Right kidney (tissue), 1 donor: ENCODE measurements around the gene CPN2.

Source experiments
- DNase-seq: peaks from one replicate; pipeline ENCODE4 v3.0.0-alpha.2; 2016

CPN2 gene

DNA sequence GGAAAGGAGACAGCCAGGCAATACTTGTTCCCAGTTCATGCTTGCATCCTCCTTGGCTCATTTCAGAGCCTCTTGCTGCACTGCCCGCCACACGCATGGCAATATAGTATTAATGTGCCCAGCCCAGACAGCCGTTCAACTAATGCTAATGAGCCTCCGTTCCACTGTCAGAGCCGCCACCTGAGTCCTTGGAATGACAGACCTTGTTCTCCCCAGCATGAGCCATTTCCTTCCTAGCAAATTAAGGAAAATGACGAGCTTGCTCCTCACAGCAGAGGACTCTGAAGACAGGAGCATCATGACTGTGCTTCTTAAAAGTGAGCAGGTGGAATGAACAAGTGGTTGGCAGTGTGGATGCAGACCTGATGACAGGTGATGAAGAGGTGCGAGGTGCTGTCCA lies 29.2 kb upstream of the CPN2 start:
- DNase-seq, result no peak

DNA sequence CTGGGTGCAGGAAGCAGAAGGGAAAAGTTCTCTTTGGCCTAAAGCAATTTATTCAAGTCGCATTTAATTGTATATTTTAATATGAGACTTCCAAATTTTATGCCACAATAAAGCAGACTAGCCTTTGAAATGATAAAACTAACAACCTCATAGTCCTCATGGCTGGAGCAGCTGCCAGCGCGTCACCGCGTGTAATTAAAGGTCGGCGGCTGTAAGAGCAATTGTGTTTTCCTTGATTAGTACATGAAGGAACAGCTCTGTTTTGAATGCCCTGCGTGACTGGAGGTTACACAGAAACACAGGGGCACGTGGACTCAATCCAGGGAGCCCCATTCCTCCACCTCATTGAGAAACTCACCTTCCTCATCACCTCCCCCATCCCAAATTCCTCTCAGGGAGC lies 28.5 kb upstream of the CPN2 start:
- DNase-seq, result no peak

DNA sequence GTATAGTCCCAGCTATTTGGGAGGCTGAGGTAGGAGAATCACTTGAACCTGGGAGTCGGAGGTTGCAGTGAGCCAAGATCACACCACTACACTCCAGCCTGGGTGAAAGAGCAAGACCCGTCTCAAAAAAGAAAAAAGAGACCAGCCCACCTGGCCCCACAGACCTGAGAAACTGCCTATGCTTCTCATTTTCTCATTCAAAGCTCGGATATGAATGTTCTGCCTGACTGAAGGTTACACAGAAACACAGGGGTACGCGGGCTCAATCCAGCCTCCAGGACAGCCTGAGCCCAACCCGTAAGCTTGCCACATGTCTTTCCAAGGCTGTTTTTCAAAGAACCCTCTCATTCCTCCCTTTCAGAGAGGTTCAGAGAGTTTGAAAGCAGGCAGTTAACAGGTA lies 28.1 kb upstream of the CPN2 start:
- DNase-seq, result no peak

DNA sequence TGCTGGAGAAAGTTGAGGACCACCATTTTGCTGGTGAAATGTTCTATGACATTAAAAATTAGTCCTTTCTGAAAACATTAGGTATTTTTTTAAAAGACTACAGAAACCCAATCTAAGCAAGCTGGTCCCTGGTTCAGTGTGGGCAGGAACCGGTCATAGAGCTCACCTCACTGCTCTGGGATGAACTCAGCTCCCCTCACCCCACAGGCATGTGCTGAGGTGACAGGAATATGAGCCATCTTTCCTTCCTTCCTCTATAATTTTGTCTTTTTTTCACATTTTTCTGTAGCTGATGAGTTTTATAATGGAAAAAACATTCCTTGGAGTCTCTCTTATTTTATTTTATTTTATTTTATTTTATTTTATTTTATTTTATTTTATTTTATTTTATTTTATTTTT lies 26.6 kb upstream of the CPN2 start:
- no peak for DNase-seq

DNA sequence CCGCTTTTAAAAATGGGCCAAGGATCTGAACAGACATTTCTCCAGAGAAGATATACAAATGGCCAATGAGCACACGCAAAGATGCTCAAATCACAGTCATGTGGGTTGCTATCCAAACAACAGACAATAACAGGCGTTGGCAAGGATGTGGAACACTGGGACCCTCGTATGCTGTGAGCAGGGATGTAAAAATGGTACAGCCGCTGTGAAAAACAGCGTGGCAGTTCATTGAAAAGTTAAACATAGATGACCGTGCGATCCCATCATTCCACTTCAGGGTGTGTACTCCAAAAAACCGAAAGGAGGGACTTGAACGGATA lies 25.1 kb upstream of the CPN2 start:
- no peak for DNase-seq

DNA sequence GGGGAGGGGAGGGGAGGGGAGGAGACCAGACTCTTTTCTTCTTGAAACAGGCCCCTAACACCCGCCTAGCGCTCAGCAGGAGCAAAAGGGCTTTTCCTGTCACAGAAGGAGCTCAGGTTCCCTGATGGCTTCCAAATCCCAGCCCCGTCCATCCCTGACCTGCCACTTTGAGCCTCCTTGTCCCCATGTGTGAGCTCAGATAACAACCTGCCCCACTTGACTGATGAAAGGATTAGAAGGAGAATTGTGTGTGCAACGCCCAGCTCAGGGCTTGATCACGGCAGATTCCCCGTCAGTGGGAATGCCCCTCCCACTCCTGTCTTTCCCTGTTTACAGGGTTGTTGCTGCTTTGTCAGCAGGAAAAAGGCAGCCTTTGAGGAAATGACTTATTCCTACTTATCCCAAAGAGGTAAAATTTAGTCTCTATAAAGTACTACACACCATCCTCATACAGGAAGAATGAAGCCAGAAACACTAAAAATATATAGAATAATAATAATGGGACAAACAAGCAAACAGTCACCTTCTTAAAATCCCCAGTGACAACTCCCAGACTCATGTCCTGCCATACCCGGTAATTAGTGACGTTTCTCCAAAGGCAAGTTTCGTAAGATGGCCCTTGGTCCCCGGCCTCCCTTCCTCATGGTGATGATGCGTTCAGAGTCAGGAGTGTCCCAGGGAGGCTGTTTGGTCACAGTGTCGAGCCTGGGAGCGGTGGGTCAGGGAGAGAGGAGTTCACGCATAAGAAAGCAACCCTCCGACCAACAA lies 24.5 kb upstream of the CPN2 start:
- no peak for DNase-seq

DNA sequence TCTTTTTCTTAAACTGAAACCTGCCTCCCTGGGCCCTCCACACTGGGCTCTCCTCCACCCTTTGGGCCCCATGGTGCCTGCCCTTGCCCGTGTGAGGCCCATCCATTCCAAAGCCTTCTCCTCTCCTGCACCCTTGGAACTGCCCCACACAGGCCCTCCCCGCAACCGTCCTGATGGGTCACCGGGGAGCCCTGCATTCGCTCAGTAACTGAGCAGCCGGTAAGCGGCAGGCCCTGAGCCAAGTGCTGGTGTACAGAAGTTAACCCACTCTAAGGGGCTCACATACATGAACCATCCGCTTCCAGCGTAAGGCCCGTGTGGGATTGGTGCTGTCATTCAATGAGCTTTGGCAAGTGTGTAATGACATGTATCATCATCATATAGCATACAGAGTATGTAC lies 23.8 kb upstream of the CPN2 start:
- no peak for DNase-seq

DNA sequence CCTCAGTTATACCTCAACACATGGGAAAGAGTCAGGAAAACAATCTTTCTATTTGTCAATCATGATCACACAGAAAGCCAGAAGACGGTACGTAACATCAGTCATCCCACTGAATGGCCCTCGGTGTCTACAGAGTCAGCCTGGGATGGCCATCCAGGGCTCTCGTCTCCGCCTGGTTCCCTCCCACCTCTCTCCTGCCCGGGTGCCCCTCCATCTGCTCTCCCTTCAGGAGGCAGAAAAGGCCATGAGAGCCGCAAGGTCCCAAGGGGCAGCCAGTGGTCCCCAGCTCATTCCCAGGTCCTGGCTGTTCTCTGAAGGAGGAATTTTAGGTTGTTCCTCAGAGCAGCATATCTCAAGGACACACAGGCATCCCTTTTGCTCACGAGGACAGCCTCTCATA lies 22.8 kb upstream of the CPN2 start:
- no peak for DNase-seq

DNA sequence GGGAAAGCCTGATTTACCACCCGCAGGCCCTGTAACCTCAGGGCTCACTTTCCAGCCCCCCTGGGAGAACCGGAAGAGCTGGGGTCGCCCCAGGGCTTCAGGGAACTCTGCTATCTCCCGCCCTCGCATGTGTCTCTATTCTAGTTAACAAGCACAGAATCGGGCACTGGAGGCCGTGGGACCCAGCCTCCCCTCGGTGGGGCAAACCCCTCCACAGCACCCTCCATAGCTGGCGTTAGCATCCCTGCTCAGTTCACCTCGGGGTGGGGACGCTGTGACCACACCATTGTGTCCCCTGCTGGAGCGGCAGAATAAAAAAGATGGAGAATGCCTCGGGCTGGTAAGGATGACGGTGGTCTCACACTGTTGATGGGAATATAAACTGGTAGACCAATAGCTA lies 21.9 kb upstream of the CPN2 start:
- DNase-seq, result no peak

DNA sequence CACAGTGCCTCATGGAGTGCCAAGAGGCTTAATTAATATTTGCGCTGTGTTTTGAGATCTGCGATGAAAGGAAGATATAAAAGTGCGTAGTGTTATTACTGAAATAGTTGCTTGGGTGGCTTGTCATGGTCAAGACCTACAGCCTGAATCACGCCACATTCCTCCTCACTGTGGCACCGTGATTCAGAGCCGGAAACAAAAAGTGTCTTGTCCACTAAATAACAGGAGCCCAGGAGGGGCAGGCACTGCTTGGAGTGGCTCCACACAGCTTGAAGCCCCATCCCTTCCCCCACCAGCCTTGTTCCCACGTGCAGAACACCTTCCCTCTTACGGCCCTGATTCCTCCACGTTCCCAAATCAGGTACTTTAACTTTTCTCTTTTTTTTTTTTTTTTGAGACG lies 19.6 kb upstream of the CPN2 start:
- DNase-seq, result no peak

DNA sequence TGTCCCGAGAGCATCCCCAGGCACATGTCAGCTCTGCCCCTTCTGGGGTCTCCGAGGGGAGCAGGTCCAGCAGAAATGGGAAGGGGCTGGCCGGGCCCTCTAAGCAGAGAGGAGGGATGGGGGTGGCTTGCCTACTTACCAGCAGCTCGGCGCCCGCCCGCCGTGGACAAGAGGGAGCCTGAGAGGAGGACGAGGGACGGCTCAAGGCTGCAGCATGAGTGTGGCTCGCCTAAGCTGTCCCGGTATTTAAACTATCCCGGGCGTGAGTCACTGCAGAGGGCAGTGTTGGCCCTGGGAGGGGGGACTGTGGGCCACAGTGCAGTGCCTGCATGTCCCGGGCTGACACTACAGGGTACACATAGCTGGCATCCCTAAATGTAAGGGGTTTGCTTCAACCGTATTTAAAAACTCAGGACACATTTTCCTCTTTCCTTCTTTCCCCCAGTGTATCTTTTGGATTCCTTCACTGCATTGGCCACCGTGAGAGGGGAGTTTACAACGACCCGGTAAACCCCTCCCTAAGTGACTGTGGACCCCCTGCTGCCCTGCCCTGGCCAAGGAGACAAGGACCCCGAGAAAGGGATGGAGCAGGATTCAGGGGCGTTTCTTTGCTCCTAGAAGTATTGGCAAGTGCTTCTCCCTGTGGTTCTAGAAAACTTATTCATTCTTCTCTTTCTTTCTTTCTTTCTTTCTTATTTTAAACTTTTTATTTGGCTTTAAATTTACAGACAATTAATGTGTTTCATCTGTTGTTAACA lies 18.6 kb upstream of the CPN2 start, which contains the start of gene LRRC15:
Gene LRRC15, minus strand, starts transcription at position 222 of the 758 bp plus-strand sequence. CDS start 8,700 bp downstream, outside the sequence.
- no peak for DNase-seq

DNA sequence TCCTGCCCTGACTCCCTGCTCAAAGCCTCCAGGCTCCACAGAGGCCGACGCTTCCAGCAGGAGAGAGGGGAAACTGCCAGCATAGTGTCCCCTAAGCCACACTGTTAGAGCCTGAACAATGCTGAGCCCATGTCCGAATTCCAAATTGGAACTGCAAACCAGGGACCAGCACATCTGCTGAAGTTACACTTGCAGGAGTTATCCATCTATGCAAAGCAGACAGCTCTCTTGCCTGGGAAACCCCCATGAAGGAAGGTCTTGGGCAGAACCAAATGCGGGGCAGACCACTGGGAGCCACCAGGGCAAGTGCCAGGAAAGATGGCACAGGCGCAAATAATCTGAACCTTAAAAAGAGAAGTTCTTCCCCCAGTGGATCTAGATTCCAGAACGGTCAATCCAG lies 17.8 kb upstream of the CPN2 start:
- no peak for DNase-seq

DNA sequence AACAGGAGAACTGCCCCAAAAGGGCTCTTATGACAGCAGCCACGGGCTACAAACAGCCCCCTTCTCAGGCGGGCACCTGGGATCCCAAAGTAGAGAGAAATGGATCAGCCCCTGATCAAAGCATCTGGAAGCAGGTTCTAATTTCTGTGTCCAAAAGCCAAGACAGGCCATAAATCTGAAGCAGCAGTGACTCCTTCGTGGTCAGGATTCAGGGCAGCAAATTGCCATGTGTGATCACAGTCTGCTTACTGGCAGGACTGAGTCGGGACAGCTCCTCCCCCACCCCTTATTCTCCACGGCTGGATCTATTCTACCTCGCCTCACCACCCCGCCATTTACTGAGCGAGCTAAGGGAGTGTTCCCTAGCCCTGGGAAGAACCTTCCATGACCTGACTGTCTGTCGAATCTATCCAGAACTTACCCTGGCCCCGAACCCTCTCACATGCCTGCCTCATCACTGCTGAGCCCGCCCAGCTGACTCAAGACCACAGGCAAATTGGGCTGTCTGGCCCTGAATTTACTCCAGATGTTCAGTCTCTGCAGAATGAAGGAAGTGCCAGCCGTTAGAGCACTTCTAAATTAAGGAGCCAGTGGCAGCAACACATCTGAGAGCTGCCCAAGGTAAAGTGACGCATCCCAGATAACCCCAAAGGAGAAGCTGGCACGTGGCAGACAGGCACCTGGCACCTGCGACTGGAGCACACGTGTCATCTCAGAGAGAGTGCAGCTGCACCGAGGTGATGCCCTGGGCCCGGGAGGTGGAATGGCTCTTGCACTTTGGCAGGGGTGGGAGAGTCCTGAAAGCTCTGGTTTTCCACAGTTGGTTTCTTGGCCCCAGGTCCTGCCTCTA lies 17.1 kb upstream of the CPN2 start:
- no peak for DNase-seq

DNA sequence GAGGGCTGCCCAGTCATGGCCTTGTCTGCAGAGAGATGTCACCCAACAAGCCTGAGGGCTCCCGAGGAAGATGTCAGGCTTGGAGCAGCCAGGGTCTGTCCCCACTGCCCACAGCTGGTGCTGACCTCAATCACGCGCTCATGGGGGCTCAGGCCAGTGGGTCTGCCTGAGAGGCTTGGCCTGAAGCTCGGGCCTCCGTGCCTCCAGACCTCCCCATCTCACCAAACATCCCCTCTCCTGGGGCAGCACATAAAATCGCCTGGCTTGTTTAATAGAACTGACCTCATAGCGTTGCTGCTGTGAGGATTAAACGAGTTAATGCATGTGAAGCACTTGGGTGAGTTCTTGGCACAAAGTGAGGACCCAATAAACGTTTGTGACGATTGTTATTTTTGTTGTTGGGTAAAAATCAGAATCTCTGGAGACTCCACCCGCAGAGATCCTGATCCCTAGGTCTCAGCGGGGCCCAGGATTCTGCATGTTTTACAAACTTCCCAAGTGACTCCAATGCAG lies 14.9 kb upstream of the CPN2 start:
- DNase-seq, result no peak

DNA sequence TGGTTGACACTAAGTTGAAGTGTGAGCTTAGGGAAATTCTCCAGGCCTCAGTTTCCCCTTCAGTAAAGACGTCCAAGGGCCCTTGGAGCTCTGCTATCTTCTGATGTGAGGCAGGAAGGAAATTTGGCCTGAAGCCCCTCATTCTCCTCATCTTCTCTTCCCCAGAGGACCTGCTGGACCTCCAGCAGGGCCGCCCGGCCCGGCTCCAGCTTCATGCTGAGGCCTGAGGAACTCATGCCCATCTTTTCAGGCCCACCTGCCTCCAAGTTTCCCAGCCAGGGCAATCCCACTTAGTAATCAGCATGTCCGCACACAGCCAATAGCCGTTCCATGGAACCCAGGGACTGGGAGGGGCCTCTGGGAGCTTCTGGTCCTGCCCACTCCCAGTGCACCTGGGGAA lies 14.4 kb upstream of the CPN2 start:
- DNase-seq, result no peak

DNA sequence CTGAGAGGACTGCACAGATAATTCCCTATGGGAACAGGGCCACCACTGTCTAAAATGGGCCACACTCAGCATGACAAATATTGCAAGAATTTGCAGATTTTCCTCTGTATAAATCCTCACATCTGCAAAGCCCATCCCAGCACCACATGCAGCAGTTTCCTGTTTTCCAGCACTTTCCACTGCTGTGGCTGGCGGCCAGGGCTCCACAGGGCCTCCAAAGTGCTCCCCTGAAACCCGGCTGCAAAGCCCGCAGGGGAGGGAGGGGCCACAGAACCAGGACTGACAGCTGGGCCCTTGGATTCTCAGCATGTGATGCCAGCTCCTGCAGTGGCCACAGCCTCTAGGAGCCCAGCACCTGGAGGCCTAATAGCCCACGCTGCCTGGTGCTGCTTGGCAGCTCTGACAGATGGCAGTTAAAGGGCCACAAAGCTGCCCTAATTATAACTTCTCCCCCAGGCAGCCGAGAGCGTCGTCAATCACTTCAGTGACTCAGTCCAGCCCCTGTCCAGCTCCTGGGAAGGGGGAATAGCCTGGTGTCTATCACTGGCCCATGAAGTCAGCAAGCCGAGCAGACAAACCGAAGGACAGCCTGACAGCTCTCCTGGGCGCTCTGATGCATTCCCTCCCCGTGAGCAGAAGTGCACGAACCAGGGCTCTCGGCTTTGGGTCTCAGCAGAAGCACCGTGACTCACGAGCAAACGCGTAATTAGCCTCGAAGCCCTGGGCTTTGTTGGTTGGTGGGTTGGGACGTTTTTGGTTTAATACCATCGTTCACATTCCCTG lies 13.7 kb upstream of the CPN2 start:
- DNase-seq, result no peak

DNA sequence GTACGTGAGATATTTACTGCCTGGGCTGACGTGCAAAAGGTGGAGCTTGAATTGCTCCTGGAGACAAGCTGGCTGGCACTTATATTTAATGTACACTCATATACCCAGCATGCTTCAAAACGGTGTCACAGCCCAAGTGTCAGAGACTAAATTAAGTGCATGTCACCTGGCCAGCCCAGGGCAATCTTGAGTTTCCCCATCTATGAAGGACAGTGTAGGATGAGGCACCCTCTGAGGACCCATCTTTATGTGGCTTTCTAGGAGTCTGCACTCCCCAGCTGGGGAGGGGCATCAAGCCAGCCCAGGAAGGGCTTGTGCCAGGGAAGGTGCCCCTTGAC lies 13.2 kb upstream of the CPN2 start:
- no peak for DNase-seq

DNA sequence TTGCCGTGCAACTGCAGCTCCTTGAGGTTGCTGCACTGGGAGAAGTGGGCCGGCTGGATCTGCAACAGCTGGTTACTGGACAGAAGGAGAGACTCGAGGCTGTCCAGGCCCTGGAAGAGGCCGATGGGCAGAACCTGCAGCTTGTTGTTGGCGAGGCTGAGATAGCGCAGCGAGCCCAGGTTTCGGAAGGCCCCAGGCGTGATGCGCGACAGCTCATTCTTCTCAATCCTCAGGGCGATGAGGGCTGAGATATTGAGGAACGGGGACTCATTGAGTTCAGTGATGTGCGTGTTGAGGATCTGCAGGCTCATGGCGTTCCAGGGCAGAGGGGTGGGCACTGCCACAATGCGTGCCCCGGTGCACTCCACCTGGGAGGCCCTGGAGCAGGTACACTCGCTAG lies 9.4 kb upstream of the CPN2 start:
- no peak for DNase-seq

DNA sequence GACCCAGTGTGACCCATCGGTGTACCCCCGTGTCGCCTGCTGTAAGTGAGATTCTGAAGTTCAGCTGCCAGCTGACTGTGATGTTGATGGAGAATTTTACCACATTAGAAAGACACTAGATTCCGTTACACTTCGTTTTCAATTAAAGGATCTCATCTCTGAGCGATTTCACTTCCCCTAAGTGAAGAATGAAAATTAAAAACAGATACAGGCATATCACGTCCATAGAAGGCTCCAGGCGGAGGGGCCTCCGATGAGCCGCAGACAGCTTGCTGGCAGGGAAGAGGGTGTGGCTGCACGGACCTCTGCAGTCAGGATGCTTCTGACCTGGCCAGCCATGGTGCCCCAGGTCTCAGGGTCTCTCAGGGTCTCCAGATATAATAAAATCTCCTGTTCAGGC lies 6.6 kb upstream of the CPN2 start:
- DNase-seq, result no peak

DNA sequence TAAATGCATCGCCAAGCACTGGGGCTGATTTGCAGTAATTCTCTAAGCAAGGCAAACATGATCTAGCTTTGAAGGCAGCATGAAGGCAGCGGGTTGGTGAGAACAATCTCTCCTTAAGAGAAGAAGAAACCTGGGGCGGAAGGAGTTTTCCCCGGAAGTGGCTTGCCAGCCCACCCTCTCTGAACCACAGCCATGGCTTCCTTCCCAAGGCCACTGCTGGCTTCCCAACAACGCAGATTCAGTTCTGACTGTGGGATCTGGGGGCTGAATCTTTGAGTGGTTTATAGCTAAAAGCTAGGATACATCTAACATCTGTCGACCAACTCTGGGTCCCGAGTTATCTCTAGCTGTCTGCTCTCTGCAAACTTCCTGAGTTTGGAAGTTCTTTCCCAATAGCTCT lies 4.3 kb upstream of the CPN2 start:
- no peak for DNase-seq

DNA sequence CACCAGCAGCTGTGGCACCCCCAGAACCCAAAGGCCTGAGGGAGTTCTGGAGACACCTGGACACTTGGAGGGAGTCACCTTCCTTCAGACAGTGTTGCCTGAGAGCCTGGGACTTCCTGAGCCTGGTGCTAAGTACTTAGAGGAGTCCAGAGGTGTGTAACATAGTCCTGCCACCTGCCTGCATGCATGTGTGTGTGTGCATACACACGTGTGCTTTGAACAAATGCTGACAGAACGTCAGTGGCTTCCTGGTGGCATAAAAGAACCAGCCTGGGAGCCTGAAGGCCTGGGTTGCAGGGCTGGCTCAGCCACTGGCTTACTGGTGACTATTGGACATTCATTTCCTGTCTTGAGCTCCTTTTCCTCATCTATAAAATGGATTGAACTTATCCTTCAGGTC lies 3.2 kb upstream of the CPN2 start:
- DNase-seq, result no peak

DNA sequence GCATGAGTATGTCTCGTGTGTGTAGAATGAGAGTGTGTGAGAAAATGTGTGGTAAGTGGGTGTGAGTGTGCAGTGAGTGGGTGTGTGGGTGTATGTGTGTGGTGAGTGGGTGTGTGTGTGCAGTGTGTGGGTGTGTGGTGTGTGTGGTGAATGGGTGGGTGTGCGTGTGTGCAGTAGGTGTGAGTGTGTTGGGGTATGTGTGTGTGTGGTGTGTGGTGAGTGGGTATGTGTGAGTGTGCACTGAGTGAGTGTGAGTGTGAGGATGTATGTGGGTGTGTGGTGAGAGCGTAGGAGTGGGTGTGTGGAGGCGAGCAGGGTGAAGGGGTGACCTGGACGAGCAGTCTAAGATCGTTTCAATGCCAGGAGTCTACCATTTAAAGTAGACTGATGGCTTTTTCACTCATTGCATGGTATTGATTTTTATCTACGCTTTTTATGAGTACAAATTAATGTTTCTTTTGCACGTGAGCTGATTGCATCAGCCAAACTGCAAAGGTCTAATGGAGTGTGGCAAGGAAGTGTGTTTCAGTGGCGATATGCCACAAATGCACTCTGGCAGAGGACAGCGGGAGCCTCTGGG lies 1.6 kb upstream of the CPN2 start:
- no peak for DNase-seq
